GM23248 (cell line): ENCODE measurements around the gene CHST13. TPM values are rescaled to one million over a fixed set of nuclear protein-coding genes. Genes with fewer than 3 reads are reported as not detected.

Experiments used
- DNase-seq: peaks from one replicate; pipeline ENCODE4 v3.0.0-alpha.2; 2015
- H2AFZ ChIP-seq: fragments of 200-600 bp; sonication (generic); 2 replicates; pipeline ENCODE4 v1.6.1; 2016; ENCODE audit warnings: antibody characterized with exemption
- H3F3A ChIP-seq: fragments of 200-600 bp; sonication (generic); 2 replicates; pipeline ENCODE4 v1.6.1; 2016; ENCODE audit warnings: mild to moderate bottlenecking, antibody characterized with exemption, mixed run types; ENCODE audit not compliant: insufficient read depth
- H3K27ac ChIP-seq: fragments of 200-600 bp; sonication (generic); 2 replicates; pipeline ENCODE4 v1.5.1; 2016; ENCODE audit warnings: mild to moderate bottlenecking
- H3K27me3 ChIP-seq: fragments of 200-600 bp; sonication (generic); replicated peaks from 2 replicates; pipeline ENCODE4 v1.6.1; 2016; ENCODE audit warnings: mild to moderate bottlenecking; ENCODE audit not compliant: insufficient read depth
- H3K36me3 ChIP-seq: fragments of 200-600 bp; sonication (generic); 2 replicates; pipeline ENCODE4 v1.6.1; 2016; ENCODE audit warnings: low read depth, mild to moderate bottlenecking
- H3K4me1 ChIP-seq: fragments of 200-600 bp; sonication (generic); 2 replicates; pipeline ENCODE4 v1.6.1; 2016; ENCODE audit warnings: mild to moderate bottlenecking; ENCODE audit not compliant: insufficient read depth
- H3K4me2 ChIP-seq: fragments of 200-600 bp; sonication (generic); one replicate; pipeline ENCODE4 v1.6.1; 2016; ENCODE audit warnings: mild to moderate bottlenecking; ENCODE audit not compliant: unreplicated experiment
- H3K4me3 ChIP-seq: fragments of 200-600 bp; sonication (generic); 2 replicates; pipeline ENCODE4 v1.5.1; 2016; ENCODE audit warnings: mild to moderate bottlenecking
- H3K79me2 ChIP-seq: fragments of 200-600 bp; sonication (generic); 2 replicates; pipeline ENCODE4 v1.6.1; 2016; ENCODE audit warnings: mild to moderate bottlenecking; ENCODE audit not compliant: insufficient read depth
- H3K9ac ChIP-seq: fragments of 200-600 bp; sonication (generic); 2 replicates; pipeline ENCODE4 v1.6.1; 2016; ENCODE audit warnings: mild to moderate bottlenecking
- H3K9me2 ChIP-seq: fragments of 200-600 bp; sonication (generic); 2 replicates; pipeline ENCODE4 v1.6.1; 2016; ENCODE audit warnings: mixed run types, mild to moderate bottlenecking, moderate library complexity; ENCODE audit not compliant: insufficient read depth
- H3K9me3 ChIP-seq: fragments of 200-600 bp; sonication (generic); one replicate; pipeline ENCODE4 v1.6.1; 2017; ENCODE audit warnings: low read depth
- H4K20me1 ChIP-seq: fragments of 200-600 bp; sonication (generic); 2 replicates; pipeline ENCODE4 v1.6.0; 2016; ENCODE audit not compliant: insufficient read depth
- EZH2 ChIP-seq: fragments of 200-600 bp; sonication (generic); IDR thresholded peaks from 2 replicates; pipeline ENCODE4 v1.6.1; 2018; ENCODE audit warnings: antibody characterized with exemption, mild to moderate bottlenecking; ENCODE audit not compliant: insufficient read depth, poor library complexity, severe bottlenecking
- EZH2phosphoT487 ChIP-seq: fragments of 200-600 bp; sonication (generic); IDR thresholded peaks from 2 replicates; pipeline ENCODE4 v1.6.1; 2018; ENCODE audit warnings: antibody characterized with exemption, moderate library complexity, mild to moderate bottlenecking, low read depth; ENCODE audit not compliant: insufficient read depth
- WGBS, 2 experiments: methylation state at CpG; one replicate each; pipeline ENCODE4 v1.1.6; 2015 to 2017; ENCODE audit warnings: low lambda C conversion rate in 2 of 2, low coverage in 1 of 2; ENCODE audit errors: missing lambda C conversion rate in 2 of 2; 5-methylcytosine and 5-hydroxymethylcytosine counted together
- in situ Hi-C: fragments of 300-500 bp; cut with MboI; formaldehyde crosslinking; loops from 2 replicates; pipeline ENCODE4 v1.15.0; 2020
- polyA plus RNA-seq: library from polyadenylated mRNA; unstranded; fragments of >200 nt; fragmentation: Nextera tagmentation; extraction: Ambion mirVana; gene quantifications from 2 replicates; pipeline ENCODE4 v1.2.1, GENCODE V29; 2016
- total RNA-seq: library from RNA; depleted of rRNA; stranded (reverse); fragments of >200 nt; shearing (Covaris generic); gene quantifications from 2 replicates; pipeline ENCODE4 v1.2.3, GENCODE V29; 2014

Gene CHST13
- total and polyA plus RNA-seq, 2 experiments from 2014 or later = 0.11 TPM; not detected in 1

- no peak overlapping the region for H3K9ac ChIP-seq
- no peaks in the 10 kb centered on the region for H3K9me3 ChIP-seq
- in situ Hi-C loops = no loop called here
- DNase-seq = no peak
- H2AFZ ChIP-seq = no peak overlapping the region
- no peaks in the 10 kb centered on the region for H4K20me1 ChIP-seq
- H3K27ac ChIP-seq = no peak overlapping the region
- H3K4me2 ChIP-seq = no peak overlapping the region
- peaks cover 9% of the 10 kb centered on the region; the same call in 1 of the 2 replicates for H3F3A ChIP-seq
- TF ChIP-seq EZH2phosphoT487 (no peak), EZH2 (no peak)
- no peak overlapping the region for H3K4me3 ChIP-seq
- no peaks in the 10 kb centered on the region for H3K9me2 ChIP-seq
- H3K36me3 ChIP-seq = no peaks in the 10 kb centered on the region
- no peaks in the 10 kb centered on the region for H3K27me3 ChIP-seq
- no peaks in the 10 kb centered on the region for H3K79me2 ChIP-seq
- peaks cover 6% of the 10 kb centered on the region; the same call in 1 of the 2 replicates for H3K4me1 ChIP-seq
- 83 to 90% methylated on average over 5 of the region's 5 CpGs for WGBS, 2 experiments
Measured at GRCh38 chr3:126545544-126545943, 21.6 kb downstream of the CHST13 start.

GRCh38 chr3:126546013-126546412 lies 22.1 kb downstream of the CHST13 start:
- Histone ChIP-seq H3K4me1 (peaks cover 1% of the 10 kb centered on the region; the same call in 1 of the 2 replicates), H3K36me3 (no peaks in the 10 kb centered on the region), H3K4me3 (no peak overlapping the region), H3F3A (peaks cover 4% of the 10 kb centered on the region; the same call in 1 of the 2 replicates), H3K4me2 (no peak overlapping the region), H4K20me1 (no peaks in the 10 kb centered on the region), H3K9me3 (no peaks in the 10 kb centered on the region), H2AFZ (no peak overlapping the region), H3K9ac (no peak overlapping the region), H3K27me3 (no peaks in the 10 kb centered on the region), H3K79me2 (no peaks in the 10 kb centered on the region), H3K27ac (no peak overlapping the region), H3K9me2 (no peaks in the 10 kb centered on the region)
- WGBS, 2 experiments = 84 to 91% methylated on average over 5 to 6 of the region's 6 CpGs
- in situ Hi-C loops = no loop called here
- TF ChIP-seq EZH2phosphoT487 (no peak), EZH2 (no peak)
- DNase-seq = no peak

GRCh38 chr3:126546549-126547239 lies 22.7 kb downstream of the CHST13 start:
- in situ Hi-C loops = no loop called here

GRCh38 chr3:126547721-126548120 lies 23.8 kb downstream of the CHST13 start:
- no peaks in the 10 kb centered on the region for H3K27me3 ChIP-seq
- H3K9ac ChIP-seq = no peak overlapping the region
- H3K27ac ChIP-seq = no peak overlapping the region
- no peak overlapping the region for H3K4me3 ChIP-seq
- H3K9me3 ChIP-seq = no peaks in the 10 kb centered on the region
- H3K36me3 ChIP-seq = no peaks in the 10 kb centered on the region
- no peaks in the 10 kb centered on the region for H3K9me2 ChIP-seq
- H3F3A ChIP-seq = no peaks in the 10 kb centered on the region
- no peak overlapping the region for H3K4me2 ChIP-seq
- no peaks in the 10 kb centered on the region for H4K20me1 ChIP-seq
- no peak overlapping the region for H2AFZ ChIP-seq
- in situ Hi-C loops = no loop called here
- 55 to 59% methylated on average over 1 of the region's 1 CpG for WGBS, 2 experiments
- no peaks in the 10 kb centered on the region for H3K4me1 ChIP-seq
- no peaks in the 10 kb centered on the region for H3K79me2 ChIP-seq
- TF ChIP-seq EZH2phosphoT487 (no peak), EZH2 (no peak)
- DNase-seq = peak; percentile 25

More at GRCh38 chr3:126546549-126547239, 22.7 kb downstream of the CHST13 start:
- H2AFZ ChIP-seq = no peak overlapping the region
- H3K9me2 ChIP-seq = no peaks in the 10 kb centered on the region
- no peaks in the 10 kb centered on the region for H3K9me3 ChIP-seq
- no peak overlapping the region for H3K27ac ChIP-seq
- no peaks in the 10 kb centered on the region for H3K79me2 ChIP-seq
- 66 to 70% methylated on average over 8 of the region's 8 CpGs for WGBS, 2 experiments
- DNase-seq = no peak
- no peaks in the 10 kb centered on the region for H3K4me1 ChIP-seq
- no peaks in the 10 kb centered on the region for H3K36me3 ChIP-seq
- H3K27me3 ChIP-seq = no peaks in the 10 kb centered on the region
- H3K9ac ChIP-seq = no peak overlapping the region
- H3K4me3 ChIP-seq = no peak overlapping the region
- no peak overlapping the region for H3K4me2 ChIP-seq
- no peaks in the 10 kb centered on the region for H3F3A ChIP-seq
- TF ChIP-seq EZH2 (no peak), EZH2phosphoT487 (no peak)
- no peaks in the 10 kb centered on the region for H4K20me1 ChIP-seq
